Gastrocnemius medialis (tissue), 4 donors: ENCODE measurements around the gene ARHGAP40. TPM values are rescaled to one million over a fixed set of nuclear protein-coding genes. Genes with fewer than 3 reads are reported as not detected.

Experiments
- ATAC-seq, 2 donors: fragments of 150-250 bp; one replicate each; pipeline ENCODE4 v1.9.1; 2016
- DNase-seq, 2 donors: peaks; one replicate each; pipeline ENCODE4 v3.0.0-alpha.2; 2019
- H3K27ac ChIP-seq, 4 donors: fragments of 200-600 bp; sonication (generic); 1 replicate in 1 of 4; 2 replicates in 3 of 4; pipeline ENCODE4 v1.5.1; 2016 to 2018; ENCODE audit warnings: mild to moderate bottlenecking in 2 of 4, moderate library complexity in 1 of 4
- H3K27me3 ChIP-seq, 3 donors: fragments of 200-600 bp; sonication (generic) in 2 of 3; 1 replicate in 1 of 3; 2 replicates in 2 of 3; pipeline versions ENCODE4 v1.5.1 to v1.6.0; 2016 to 2019; ENCODE audit warnings: mild to moderate bottlenecking in 1 of 3, moderate library complexity in 1 of 3
- H3K36me3 ChIP-seq, 2 donors: fragments of 200-600 bp; sonication (generic) in 1 of 2; one replicate each; pipeline ENCODE4 v1.5.1; 2017 to 2018
- H3K4me1 ChIP-seq, 2 donors: fragments of 200-600 bp; sonication (generic) in 1 of 2; one replicate each; pipeline ENCODE4 v1.5.1; 2016 to 2017; ENCODE audit warnings: mild to moderate bottlenecking in 2 of 2
- H3K4me3 ChIP-seq, 4 donors: fragments of 200-600 bp; sonication (generic) in 3 of 4; 1 replicate in 1 of 4; 2 replicates in 3 of 4; pipeline ENCODE4 v1.5.1; 2016 to 2019; ENCODE audit warnings: mild to moderate bottlenecking in 2 of 4
- H3K9me3 ChIP-seq, 3 donors: fragments of 200-600 bp; sonication (generic) in 2 of 3; 1 replicate in 1 of 3; 2 replicates in 2 of 3; pipeline ENCODE4 v1.5.1; 2016 to 2019
- POLR2A ChIP-seq, 2 donors: fragments of 450-650 bp; IDR thresholded peaks; one replicate each; pipeline ENCODE4 v1.6.1; 2017; ENCODE audit warnings: antibody characterized with exemption in 2 of 2, mild to moderate bottlenecking in 2 of 2, moderate library complexity in 2 of 2
- in situ Hi-C, 4 donors: fragments of 200-750 bp; cut with MboI; loops; one replicate each; pipeline versions ENCODE4 v1.15.0 to v1.8.0; 2017; ENCODE audit warnings: low sequenced_read_pairs in 4 of 4
- intact Hi-C: fragments of 100-400 bp; cut with DNase I; formaldehyde crosslinking; loops from one replicate; pipeline ENCODE4 v1.15.1; 2023; ENCODE audit warnings: low total_unique reads
- total RNA-seq, 4 donors: library from RNA; depleted of rRNA; stranded (reverse); fragments of >200 nt; gene quantifications; one replicate each; pipeline versions ENCODE4 v1.1.0 to v1.2.3, GENCODE V29; 2016
- TF ChIP-seq, protein P1 (sequence below), 5 experiments: fragments of 450-650 bp in 3 of 5; fragments of 200-600 bp in 2 of 5; sonication (generic) in 2 of 5; IDR thresholded peaks in 4 of 5; conservative IDR thresholded peaks in 1 of 5; 1 replicate in 4 of 5; 2 replicates in 1 of 5; pipeline ENCODE4 v1.5.1; 2016 to 2019; ENCODE audit warnings: antibody characterized with exemption in 5 of 5, mild to moderate bottlenecking in 3 of 5, moderate library complexity in 3 of 5

Gene ARHGAP40
- total RNA-seq, 4 donors from 2014 or later = not detected

DNA sequence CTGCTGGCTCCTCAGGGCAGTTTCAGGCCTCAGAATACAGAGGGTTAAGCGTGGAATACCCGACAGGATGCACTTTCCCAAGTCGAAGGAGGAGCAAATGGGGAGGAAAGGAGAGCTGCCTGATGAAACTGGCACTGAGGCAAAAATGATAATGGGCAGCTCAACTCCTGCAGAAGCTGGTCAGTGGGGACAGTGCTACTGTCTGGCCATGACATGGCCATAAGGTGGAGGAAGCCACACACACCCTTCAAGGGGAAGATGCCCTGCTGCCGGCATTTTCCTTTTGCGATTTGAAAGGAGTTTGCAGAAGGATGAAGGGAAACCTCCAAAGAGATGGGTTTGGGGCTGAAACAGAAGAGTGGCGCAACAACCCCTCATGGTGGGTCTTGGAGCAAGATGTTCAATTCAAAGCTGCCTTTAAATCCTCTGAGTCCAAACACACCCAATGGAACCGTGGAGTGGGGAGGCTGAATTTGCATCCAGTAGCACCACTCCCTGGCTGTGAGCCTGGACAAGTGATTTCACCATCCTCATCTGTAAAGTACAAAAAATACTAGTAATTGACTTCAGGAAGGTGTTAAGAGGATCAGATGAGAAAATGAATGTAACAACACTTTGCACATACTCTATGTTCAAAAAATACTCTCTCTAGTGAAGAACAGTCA, 17.4 kb upstream of the ARHGAP40 start:
- Histone ChIP-seq H3K36me3 (no peaks in the 10 kb centered on the region), H3K4me1 (peaks cover 2 to 7% of the 10 kb centered on the region in 2 donors), H3K4me3 (no peak overlapping the region), H3K9me3 (no peaks in the 10 kb centered on the region), H3K27me3 (no peaks in the 10 kb centered on the region), H3K27ac (no peak overlapping the region)
- intact Hi-C loops (no loop called here), in situ Hi-C loops (no loop called here)
- ATAC-seq (no peak), DNase-seq (no peak)
- TF ChIP-seq, protein P1, sequence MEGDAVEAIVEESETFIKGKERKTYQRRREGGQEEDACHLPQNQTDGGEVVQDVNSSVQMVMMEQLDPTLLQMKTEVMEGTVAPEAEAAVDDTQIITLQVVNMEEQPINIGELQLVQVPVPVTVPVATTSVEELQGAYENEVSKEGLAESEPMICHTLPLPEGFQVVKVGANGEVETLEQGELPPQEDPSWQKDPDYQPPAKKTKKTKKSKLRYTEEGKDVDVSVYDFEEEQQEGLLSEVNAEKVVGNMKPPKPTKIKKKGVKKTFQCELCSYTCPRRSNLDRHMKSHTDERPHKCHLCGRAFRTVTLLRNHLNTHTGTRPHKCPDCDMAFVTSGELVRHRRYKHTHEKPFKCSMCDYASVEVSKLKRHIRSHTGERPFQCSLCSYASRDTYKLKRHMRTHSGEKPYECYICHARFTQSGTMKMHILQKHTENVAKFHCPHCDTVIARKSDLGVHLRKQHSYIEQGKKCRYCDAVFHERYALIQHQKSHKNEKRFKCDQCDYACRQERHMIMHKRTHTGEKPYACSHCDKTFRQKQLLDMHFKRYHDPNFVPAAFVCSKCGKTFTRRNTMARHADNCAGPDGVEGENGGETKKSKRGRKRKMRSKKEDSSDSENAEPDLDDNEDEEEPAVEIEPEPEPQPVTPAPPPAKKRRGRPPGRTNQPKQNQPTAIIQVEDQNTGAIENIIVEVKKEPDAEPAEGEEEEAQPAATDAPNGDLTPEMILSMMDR (IDR thresholded peaks at IDR 0.05 in 4 of 5, conservative IDR thresholded peaks at IDR 0.05 in 1 of 5) = no peak
- TF ChIP-seq POLR2A (IDR thresholded peaks at IDR 0.05) = no peak

DNA sequence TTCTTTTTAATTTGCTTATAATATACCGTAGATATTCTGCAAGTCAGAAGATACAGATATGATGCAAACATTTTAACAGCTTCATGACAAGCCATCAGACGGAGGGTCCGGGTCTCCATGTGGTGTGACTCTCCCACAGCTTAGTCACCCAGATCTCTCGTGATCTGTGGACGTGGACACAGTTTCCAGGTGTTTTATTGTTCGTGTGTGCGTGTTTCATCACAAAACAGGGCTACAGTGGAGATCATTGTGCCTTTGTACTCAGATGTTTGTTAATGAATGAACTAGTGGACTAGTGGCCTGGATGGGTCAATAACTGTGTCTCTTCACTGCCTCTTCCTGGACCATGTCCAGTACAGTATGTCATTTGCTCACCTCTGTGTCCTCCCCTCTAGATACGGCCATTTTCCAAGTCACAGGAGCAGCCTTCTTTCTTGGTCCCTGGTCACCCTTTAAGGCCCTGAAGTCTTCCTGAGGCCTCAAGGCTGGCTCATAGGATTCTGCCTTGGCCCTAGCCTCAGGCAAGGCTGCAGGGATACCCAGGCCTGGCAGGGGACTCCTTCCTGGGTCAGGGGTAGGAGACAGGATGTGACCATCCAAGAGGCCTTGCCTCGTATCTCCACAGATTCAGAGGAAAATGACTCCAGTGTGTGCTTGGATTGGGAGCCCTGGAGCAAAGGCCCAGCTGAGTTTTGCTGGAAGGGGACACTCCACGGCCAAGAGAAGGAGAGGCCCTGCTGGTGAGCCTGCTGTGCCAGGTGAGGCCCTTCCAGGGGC, 16.0 kb upstream of the ARHGAP40 start:
- peaks cover 0 to 7% of the 10 kb centered on the region in 2 donors for H3K4me1 ChIP-seq
- H3K27me3 ChIP-seq = no peaks in the 10 kb centered on the region

DNA sequence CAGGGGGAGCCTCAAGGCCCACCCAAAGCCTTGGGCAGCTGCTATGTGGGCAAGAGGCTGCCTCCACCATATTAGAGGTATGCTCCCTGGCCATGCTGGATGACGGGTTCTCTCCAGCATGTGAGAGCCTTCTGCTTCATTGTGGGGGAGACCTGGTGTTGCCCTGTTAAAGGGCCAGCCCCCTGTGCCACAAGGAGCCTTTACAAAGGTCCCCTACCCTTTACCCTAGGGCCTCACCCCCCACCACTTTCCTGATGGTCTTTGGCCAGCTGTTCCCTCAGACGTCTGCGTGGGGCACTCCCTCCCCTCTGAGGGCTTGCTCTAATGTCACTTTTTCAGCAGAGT, 15.5 kb upstream of the ARHGAP40 start:
- Histone ChIP-seq H3K9me3 (no peaks in the 10 kb centered on the region), H3K27ac (no peak overlapping the region), H3K4me3 (no peak overlapping the region), H3K36me3 (no peaks in the 10 kb centered on the region), H3K4me1 (peaks cover 0 to 2% of the 10 kb centered on the region in 2 donors), H3K27me3 (no peaks in the 10 kb centered on the region)
- ATAC-seq (no peak), DNase-seq (no peak)
- intact Hi-C loops (no loop called here), in situ Hi-C loops (no loop called here)
- no peak for TF ChIP-seq POLR2A (IDR thresholded peaks at IDR 0.05)
- TF ChIP-seq, protein P1 (IDR thresholded peaks at IDR 0.05 in 4 of 5, conservative IDR thresholded peaks at IDR 0.05 in 1 of 5) = no peak

More for the DNA sequence above, 16.0 kb upstream of the ARHGAP40 start:
- no peaks in the 10 kb centered on the region for H3K9me3 ChIP-seq
- TF ChIP-seq POLR2A (IDR thresholded peaks at IDR 0.05) = no peak
- TF ChIP-seq, protein P1 (IDR thresholded peaks at IDR 0.05 in 4 of 5, conservative IDR thresholded peaks at IDR 0.05 in 1 of 5) = no peak
- intact Hi-C loops = no loop called here
- H3K36me3 ChIP-seq = no peaks in the 10 kb centered on the region
- no peak overlapping the region for H3K27ac ChIP-seq
- DNase-seq (no peak), ATAC-seq (no peak)
- in situ Hi-C loops = no loop called here
- H3K4me3 ChIP-seq = no peak overlapping the region

DNA sequence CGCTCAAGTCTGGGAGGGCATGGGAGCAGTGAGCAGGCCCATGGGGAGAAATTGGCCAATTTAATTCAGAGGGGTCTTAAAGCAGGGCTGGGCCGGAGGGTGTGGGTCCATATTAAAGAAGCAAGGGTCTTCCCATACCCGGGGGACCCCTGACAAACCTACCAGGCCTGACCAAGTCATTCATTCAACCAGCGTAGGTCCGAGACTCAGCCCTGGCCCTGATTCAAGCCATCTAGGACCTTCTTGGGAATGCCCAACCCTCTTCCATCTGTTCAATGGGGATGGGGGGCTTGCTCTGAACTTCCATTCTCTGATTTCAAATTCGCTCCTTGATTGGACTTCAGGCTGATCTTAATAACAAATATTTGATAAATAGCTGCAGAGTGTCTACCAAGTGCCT, 13.3 kb upstream of the ARHGAP40 start:
- no peak overlapping the region for H3K4me3 ChIP-seq
- H3K27me3 ChIP-seq = no peaks in the 10 kb centered on the region
- no peaks in the 10 kb centered on the region for H3K4me1 ChIP-seq
- DNase-seq (no peak), ATAC-seq (no peak)
- H3K27ac ChIP-seq = no peak overlapping the region
- no peaks in the 10 kb centered on the region for H3K9me3 ChIP-seq
- H3K36me3 ChIP-seq = no peaks in the 10 kb centered on the region
- intact Hi-C loops = no loop called here
- TF ChIP-seq POLR2A (IDR thresholded peaks at IDR 0.05) = no peak
- TF ChIP-seq, protein P1 (IDR thresholded peaks at IDR 0.05 in 4 of 5, conservative IDR thresholded peaks at IDR 0.05 in 1 of 5) = no peak
- in situ Hi-C loops = no loop called here
